ENCODE measurements around the gene SETSIP. TPM values are rescaled to one million over a fixed set of nuclear protein-coding genes. Genes with fewer than 3 reads are reported as not detected.

SETSIP gene
- total RNA-seq, 1 donor from 2014 or later: not detected

DNA sequence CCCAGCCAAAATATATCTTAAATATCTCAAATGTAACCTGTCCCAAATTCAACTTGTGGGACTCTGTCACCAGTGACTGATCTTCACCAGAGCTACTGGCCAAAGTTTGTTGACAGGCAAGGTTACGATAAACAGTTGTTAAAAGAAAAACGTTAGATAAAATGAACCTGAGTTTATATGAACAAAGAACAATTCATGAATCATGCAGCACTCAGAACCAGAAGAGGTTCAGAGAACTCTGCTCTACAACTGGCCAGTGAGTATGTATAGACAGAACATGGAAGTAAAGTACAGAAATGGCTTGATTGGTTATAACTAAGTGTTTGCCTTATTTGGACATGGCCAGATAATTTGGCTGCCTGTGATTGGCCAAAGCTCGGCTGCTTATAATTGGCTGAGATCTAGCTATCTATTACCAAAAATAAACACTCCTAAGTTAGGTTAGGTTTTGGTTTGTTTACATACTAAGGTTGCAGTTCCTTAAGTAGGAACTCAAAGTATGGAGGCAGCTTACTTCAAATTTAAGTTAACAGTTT, 30.4 kb upstream of the SETSIP start:
- Mint-ChIP-seq H3K36me3 (ENCODE audit: low read depth) (no peaks in the 10 kb centered on the region), H3K9me3 (no peaks in the 10 kb centered on the region), H3K27me3 (ENCODE audit: low read depth) (no peaks in the 10 kb centered on the region), H3K4me1 (no peaks in the 10 kb centered on the region), H3K27ac (ENCODE audit: unreplicated experiment) (no peak overlapping the region), H3K4me3 (no peak overlapping the region)
- TF ChIP-seq, protein P1, sequence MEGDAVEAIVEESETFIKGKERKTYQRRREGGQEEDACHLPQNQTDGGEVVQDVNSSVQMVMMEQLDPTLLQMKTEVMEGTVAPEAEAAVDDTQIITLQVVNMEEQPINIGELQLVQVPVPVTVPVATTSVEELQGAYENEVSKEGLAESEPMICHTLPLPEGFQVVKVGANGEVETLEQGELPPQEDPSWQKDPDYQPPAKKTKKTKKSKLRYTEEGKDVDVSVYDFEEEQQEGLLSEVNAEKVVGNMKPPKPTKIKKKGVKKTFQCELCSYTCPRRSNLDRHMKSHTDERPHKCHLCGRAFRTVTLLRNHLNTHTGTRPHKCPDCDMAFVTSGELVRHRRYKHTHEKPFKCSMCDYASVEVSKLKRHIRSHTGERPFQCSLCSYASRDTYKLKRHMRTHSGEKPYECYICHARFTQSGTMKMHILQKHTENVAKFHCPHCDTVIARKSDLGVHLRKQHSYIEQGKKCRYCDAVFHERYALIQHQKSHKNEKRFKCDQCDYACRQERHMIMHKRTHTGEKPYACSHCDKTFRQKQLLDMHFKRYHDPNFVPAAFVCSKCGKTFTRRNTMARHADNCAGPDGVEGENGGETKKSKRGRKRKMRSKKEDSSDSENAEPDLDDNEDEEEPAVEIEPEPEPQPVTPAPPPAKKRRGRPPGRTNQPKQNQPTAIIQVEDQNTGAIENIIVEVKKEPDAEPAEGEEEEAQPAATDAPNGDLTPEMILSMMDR (conservative IDR thresholded peaks at IDR 0.05): no peak
- no peak for DNase-seq (ENCODE audit: low read depth, low spot score)

DNA sequence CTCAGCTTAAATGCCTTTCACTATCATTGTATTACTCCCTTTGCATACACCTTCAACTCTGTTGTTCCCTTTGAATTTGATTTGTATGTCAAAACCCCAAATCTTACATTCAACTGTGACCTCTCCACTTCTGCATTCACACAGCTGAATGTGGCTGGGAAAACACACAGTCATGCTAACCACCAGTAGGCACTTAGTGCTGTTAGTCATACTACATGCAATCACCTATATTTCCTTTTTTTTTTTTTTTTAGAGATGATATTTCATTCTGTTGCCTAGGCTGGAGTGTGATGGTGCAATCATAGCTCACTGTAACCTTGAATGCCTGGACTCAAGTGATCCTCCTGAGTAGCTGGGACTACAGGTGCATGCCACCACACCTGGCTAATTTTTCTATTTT, 21.1 kb upstream of the SETSIP start:
- no peaks in the 10 kb centered on the region for H3K36me3 Mint-ChIP-seq (ENCODE audit: low read depth)
- no peak overlapping the region for H3K27ac Mint-ChIP-seq (ENCODE audit: unreplicated experiment)
- no peak overlapping the region for H3K4me3 Mint-ChIP-seq
- no peak for DNase-seq (ENCODE audit: low read depth, low spot score)
- TF ChIP-seq, protein P1 (conservative IDR thresholded peaks at IDR 0.05): no peak
- H3K9me3 Mint-ChIP-seq: no peaks in the 10 kb centered on the region
- H3K4me1 Mint-ChIP-seq: no peaks in the 10 kb centered on the region
- H3K27me3 Mint-ChIP-seq (ENCODE audit: low read depth): no peaks in the 10 kb centered on the region

DNA sequence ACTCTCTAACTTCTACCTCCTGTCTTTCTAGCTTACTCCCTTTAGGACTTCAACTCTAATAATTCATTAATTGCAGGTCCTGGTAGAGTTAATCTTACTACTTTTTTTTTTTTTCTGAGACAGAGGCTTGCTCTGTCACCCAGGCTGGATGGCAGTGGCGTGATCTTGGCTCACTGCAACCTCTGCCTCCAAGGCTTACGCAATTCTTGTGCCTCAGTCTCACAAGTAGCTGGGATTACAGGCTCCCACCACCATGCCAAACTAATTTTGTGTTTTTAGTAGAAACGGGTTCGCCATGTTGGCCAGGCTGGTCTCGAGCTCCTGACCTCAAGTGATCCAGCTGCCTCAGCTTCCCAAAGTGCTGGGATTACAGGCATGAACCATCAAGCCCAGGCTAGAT, 20.7 kb upstream of the SETSIP start:
- Mint-ChIP-seq H3K4me1 (no peaks in the 10 kb centered on the region), H3K36me3 (ENCODE audit: low read depth) (peaks cover 3% of the 10 kb centered on the region), H3K27me3 (ENCODE audit: low read depth) (no peaks in the 10 kb centered on the region)

GRCh38 chr1:92094595-92094994, 19.4 kb upstream of the SETSIP start:
- H3K27me3 Mint-ChIP-seq (ENCODE audit: low read depth): no peaks in the 10 kb centered on the region
- TF ChIP-seq, protein P1 (conservative IDR thresholded peaks at IDR 0.05): no peak
- H3K4me1 Mint-ChIP-seq: no peaks in the 10 kb centered on the region
- no peak for DNase-seq (ENCODE audit: low read depth, low spot score)
- H3K27ac Mint-ChIP-seq (ENCODE audit: unreplicated experiment): no peak overlapping the region
- H3K9me3 Mint-ChIP-seq: no peaks in the 10 kb centered on the region
- H3K36me3 Mint-ChIP-seq (ENCODE audit: low read depth): peaks cover 3% of the 10 kb centered on the region
- H3K4me3 Mint-ChIP-seq: no peak overlapping the region

More for the DNA sequence above, 20.7 kb upstream of the SETSIP start:
- TF ChIP-seq, protein P1 (conservative IDR thresholded peaks at IDR 0.05): no peak
- DNase-seq (ENCODE audit: low read depth, low spot score): no peak
- no peak overlapping the region for H3K4me3 Mint-ChIP-seq
- no peak overlapping the region for H3K27ac Mint-ChIP-seq (ENCODE audit: unreplicated experiment)
- no peaks in the 10 kb centered on the region for H3K9me3 Mint-ChIP-seq

DNA sequence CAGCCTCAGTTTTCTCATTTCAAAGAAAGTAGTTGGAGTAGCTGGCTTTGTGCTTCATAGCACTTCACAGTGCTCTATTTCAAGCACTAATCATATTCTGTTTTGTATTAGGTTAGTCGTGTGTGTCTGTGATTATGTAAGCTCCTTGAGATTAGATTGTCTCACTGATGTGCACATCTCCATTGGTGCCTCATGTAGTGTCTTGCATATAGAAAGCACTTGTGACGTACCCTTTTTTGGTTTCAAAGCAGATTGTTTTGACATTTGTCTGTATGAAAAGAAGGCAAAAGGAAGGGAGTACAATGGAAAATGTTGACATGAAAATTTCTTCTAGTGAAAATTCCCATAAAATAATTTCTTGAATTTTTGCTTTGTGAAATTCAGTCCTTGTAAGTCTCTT, 18.9 kb upstream of the SETSIP start:
- no peak for DNase-seq (ENCODE audit: low read depth, low spot score)
- Mint-ChIP-seq H3K4me1 (no peaks in the 10 kb centered on the region), H3K27ac (ENCODE audit: unreplicated experiment) (no peak overlapping the region), H3K4me3 (no peak overlapping the region), H3K9me3 (no peaks in the 10 kb centered on the region), H3K36me3 (ENCODE audit: low read depth) (peaks cover 3% of the 10 kb centered on the region), H3K27me3 (ENCODE audit: low read depth) (no peaks in the 10 kb centered on the region)
- TF ChIP-seq, protein P1 (conservative IDR thresholded peaks at IDR 0.05): no peak

Measured in neural crest cell (in vitro differentiated cells).